Measurements from ENCODE around the gene TAF4. TPM values are rescaled to one million over a fixed set of nuclear protein-coding genes. Genes with fewer than 3 reads are reported as not detected.

Gene TAF4
- total and polyA plus RNA-seq, 2 of the 13 experiments (the other 11 are each of a cell fraction or from before 2014, with no cell fraction given): 5.9 to 12.0 TPM

DNA sequence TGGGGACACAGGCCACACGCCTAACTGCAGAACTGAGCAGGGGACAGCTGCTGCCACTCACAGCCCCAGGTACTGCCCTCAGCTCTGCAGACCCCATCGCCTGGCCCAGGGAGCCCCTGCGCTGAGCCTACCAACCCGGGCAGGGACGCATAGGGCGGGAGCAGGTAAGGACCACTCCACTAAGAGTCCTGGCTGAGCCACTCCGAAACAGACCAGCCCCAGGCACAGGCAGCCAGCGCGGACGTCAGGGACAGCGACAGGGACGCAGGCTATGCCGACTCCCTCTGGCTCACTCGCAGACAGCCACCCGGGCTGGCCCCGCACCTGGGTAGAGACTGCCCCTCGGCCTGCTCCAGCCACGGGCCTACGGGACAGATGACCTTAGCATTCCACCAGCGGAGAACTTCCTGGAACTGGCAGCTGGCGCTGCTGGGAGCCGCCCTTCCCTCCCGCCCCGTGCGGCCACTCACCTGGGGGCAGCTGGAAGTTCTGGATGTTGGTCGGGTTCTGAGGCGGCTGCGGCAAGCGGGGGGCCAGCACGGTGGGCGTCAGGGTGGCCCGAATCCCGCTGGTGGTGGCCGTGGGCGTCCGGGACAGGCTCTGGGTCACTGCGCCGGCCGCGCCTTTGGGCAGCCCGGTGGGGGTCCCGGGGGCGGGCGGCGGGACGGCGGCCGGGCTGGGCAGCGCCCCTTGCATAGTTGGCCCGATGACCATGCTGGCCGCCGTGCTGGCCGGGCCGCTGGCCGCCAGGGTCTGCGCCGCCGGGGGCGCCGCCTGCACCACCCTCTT lies 1.5 kb downstream of the TAF4 start (continued):
- TF ChIP-seq ZBTB40 (IDR thresholded peaks at IDR 0.05) (no peak), ZBTB40 (CRISPR knock-in tag; IDR thresholded peaks at IDR 0.05) (no peak; the same call in 1 of the 2 replicates), ZNF407 (CRISPR knock-in tag; IDR thresholded peaks at IDR 0.05; ENCODE audit: not compliant biosample characterization) (peak; percentile 23)
- TF ChIP-seq, protein P1, sequence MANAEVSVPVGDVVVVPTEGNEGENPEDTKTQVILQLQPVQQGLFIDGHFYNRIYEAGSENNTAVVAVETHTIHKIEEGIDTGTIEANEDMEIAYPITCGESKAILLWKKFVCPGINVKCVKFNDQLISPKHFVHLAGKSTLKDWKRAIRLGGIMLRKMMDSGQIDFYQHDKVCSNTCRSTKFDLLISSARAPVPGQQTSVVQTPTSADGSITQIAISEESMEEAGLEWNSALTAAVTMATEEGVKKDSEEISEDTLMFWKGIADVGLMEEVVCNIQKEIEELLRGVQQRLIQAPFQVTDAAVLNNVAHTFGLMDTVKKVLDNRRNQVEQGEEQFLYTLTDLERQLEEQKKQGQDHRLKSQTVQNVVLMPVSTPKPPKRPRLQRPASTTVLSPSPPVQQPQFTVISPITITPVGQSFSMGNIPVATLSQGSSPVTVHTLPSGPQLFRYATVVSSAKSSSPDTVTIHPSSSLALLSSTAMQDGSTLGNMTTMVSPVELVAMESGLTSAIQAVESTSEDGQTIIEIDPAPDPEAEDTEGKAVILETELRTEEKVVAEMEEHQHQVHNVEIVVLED (CRISPR knock-in tag; IDR thresholded peaks at IDR 0.05; ENCODE audit: borderline replicate concordance): peak; percentile 65; the same call in 1 of the 2 replicates

Data from HepG2 (cell line).